ENCODE measurements around the gene RCN1. TPM values are rescaled to one million over a fixed set of nuclear protein-coding genes. Genes with fewer than 3 reads are reported as not detected.

Gene RCN1
- total and polyA plus RNA-seq, 4 donors: 78.7 to 111 (median 84.6) TPM

- no peaks in the 10 kb centered on the region for H3K27me3 ChIP-seq (ENCODE audit: control insufficient read depth in 3 of 3, insufficient read depth in 3 of 3, low read length in 2 of 3)
- peaks cover 0 to 4% (median 0%) of the 10 kb centered on the region in 4 donors for H3K9me3 ChIP-seq (ENCODE audit: control insufficient read depth in 4 of 4, insufficient read depth in 3 of 4, low read length in 3 of 4)
- ATAC-seq (ENCODE audit: insufficient read depth, low FRiP score): no peak
- H3K4me1 ChIP-seq (ENCODE audit: control insufficient read depth in 5 of 5, insufficient read depth in 5 of 5, low read length in 5 of 5): peaks cover 0 to 3% (median 0%) of the 10 kb centered on the region in 5 donors
- no peak for TF ChIP-seq CTCF (IDR thresholded peaks at IDR 0.05; ENCODE audit: control extremely low read depth, extremely low read depth)
- H3K36me3 ChIP-seq (ENCODE audit: control insufficient read depth in 4 of 4, insufficient read depth in 4 of 4, low read length in 4 of 4): no peaks in the 10 kb centered on the region
- H3K9ac ChIP-seq (ENCODE audit: insufficient read depth in 1 of 2, low read length in 2 of 2): no peak overlapping the region
- no peak for DNase-seq
- WGBS, 2 donors: 47 to 63% methylated on average over 2 of the region's 2 CpGs
- H3K27ac ChIP-seq (ENCODE audit: low read depth in 1 of 2, low read length in 1 of 2): no peak overlapping the region
- no peak overlapping the region for H3K4me3 ChIP-seq
Observed at GRCh38 chr11:32137263-32137662, 46.4 kb downstream of the RCN1 start.

- Histone ChIP-seq H3K9me3 (ENCODE audit: control insufficient read depth in 4 of 4, insufficient read depth in 3 of 4, low read length in 3 of 4) (peaks cover 0 to 4% (median 0%) of the 10 kb centered on the region in 4 donors), H3K9ac (ENCODE audit: insufficient read depth in 1 of 2, low read length in 2 of 2) (no peak overlapping the region), H3K27ac (ENCODE audit: low read depth in 1 of 2, low read length in 1 of 2) (no peak overlapping the region), H3K27me3 (ENCODE audit: control insufficient read depth in 3 of 3, insufficient read depth in 3 of 3, low read length in 2 of 3) (no peaks in the 10 kb centered on the region), H3K36me3 (ENCODE audit: control insufficient read depth in 4 of 4, insufficient read depth in 4 of 4, low read length in 4 of 4) (no peaks in the 10 kb centered on the region), H3K4me3 (no peak overlapping the region), H3K4me1 (ENCODE audit: control insufficient read depth in 5 of 5, insufficient read depth in 5 of 5, low read length in 5 of 5) (peaks cover 0 to 3% (median 0%) of the 10 kb centered on the region in 5 donors)
- no peak for DNase-seq
- no peak for TF ChIP-seq CTCF (IDR thresholded peaks at IDR 0.05; ENCODE audit: control extremely low read depth, extremely low read depth)
- 91 to 97% methylated on average over 3 of the region's 3 CpGs for WGBS, 2 donors
- no peak for ATAC-seq (ENCODE audit: insufficient read depth, low FRiP score)
Observed at GRCh38 chr11:32137869-32138268, 47.0 kb downstream of the RCN1 start.

- Histone ChIP-seq H3K4me3 (no peak overlapping the region), H3K27me3 (ENCODE audit: control insufficient read depth in 3 of 3, insufficient read depth in 3 of 3, low read length in 2 of 3) (no peaks in the 10 kb centered on the region), H3K9me3 (ENCODE audit: control insufficient read depth in 4 of 4, insufficient read depth in 3 of 4, low read length in 3 of 4) (peaks cover 0 to 4% (median 0%) of the 10 kb centered on the region in 4 donors), H3K9ac (ENCODE audit: insufficient read depth in 1 of 2, low read length in 2 of 2) (no peak overlapping the region), H3K4me1 (ENCODE audit: control insufficient read depth in 5 of 5, insufficient read depth in 5 of 5, low read length in 5 of 5) (peaks cover 0 to 3% (median 0%) of the 10 kb centered on the region in 5 donors), H3K36me3 (ENCODE audit: control insufficient read depth in 4 of 4, insufficient read depth in 4 of 4, low read length in 4 of 4) (no peaks in the 10 kb centered on the region), H3K27ac (ENCODE audit: low read depth in 1 of 2, low read length in 1 of 2) (no peak overlapping the region)
- DNase-seq: peak in 1 of 3 donors; percentile 15
- ATAC-seq (ENCODE audit: insufficient read depth, low FRiP score): no peak
- TF ChIP-seq CTCF (IDR thresholded peaks at IDR 0.05; ENCODE audit: control extremely low read depth, extremely low read depth): no peak
- 77 to 80% methylated on average over 3 of the region's 3 CpGs for WGBS, 2 donors
Observed at GRCh38 chr11:32138902-32139301, 48.0 kb downstream of the RCN1 start.
